ENCODE measurements around the gene POLR2C.

Gene POLR2C

GRCh38 chr16:57501492-57501891, 39.0 kb downstream of the POLR2C start:
- H3K27ac Mint-ChIP-seq: no peak overlapping the region
- ATAC-seq: no peak
- H3K27me3 Mint-ChIP-seq: peaks cover 37% of the 10 kb centered on the region
- no peaks in the 10 kb centered on the region for H3K9me3 Mint-ChIP-seq
- H3K36me3 Mint-ChIP-seq: no peaks in the 10 kb centered on the region
- no peaks in the 10 kb centered on the region for H3K4me1 Mint-ChIP-seq
- H3K4me3 Mint-ChIP-seq: no peak overlapping the region

DNA sequence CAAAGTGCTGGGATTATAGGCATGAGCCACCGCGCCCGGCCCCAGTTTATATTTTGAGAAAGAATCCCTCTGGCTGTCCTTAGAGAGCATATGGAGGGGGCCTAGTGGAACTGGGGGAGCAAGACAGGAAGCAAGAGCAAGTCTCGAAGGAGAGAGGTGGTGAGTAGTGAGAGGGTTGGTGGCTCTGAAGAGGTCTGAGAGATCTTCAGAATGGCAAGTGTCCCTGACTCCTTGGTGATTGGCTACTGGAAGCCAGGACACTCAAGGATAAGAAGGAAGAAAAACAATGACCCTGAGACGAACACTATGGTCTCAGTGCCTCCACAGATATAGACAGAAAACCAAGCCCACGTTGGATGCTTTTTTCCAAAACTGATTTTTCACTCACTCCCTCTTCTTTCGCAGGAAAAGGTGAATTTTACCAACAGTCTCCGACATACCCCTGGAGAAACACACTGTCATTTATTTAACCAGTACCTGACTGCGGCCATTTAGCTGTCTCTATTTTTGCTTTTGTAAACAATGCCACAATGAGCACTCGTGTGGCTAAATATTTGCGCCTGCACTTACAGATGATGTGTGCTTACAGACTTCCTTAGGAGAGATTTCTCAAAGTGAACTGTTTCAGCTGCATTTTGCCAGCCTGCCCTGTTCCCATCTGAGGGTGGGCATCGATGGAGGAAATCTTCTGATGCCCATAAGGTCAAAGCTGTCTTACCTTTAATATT, 39.7 kb downstream of the POLR2C start:
- H3K4me1 Mint-ChIP-seq: no peaks in the 10 kb centered on the region
- ATAC-seq: no peak
- no peaks in the 10 kb centered on the region for H3K36me3 Mint-ChIP-seq
- no peak overlapping the region for H3K4me3 Mint-ChIP-seq
- H3K9me3 Mint-ChIP-seq: no peaks in the 10 kb centered on the region
- no peak overlapping the region for H3K27ac Mint-ChIP-seq
- H3K27me3 Mint-ChIP-seq: peaks cover 45% of the 10 kb centered on the region

- H3K4me1 Mint-ChIP-seq: no peaks in the 10 kb centered on the region
- H3K27ac Mint-ChIP-seq: no peak overlapping the region
- no peak overlapping the region for H3K4me3 Mint-ChIP-seq
- H3K27me3 Mint-ChIP-seq: peaks cover 56% of the 10 kb centered on the region
- H3K9me3 Mint-ChIP-seq: no peaks in the 10 kb centered on the region
- H3K36me3 Mint-ChIP-seq: no peaks in the 10 kb centered on the region
- no peak for ATAC-seq
Measured at GRCh38 chr16:57503366-57503765, 40.9 kb downstream of the POLR2C start.

GRCh38 chr16:57504001-57504400, 41.5 kb downstream of the POLR2C start:
- Mint-ChIP-seq H3K4me1 (no peaks in the 10 kb centered on the region), H3K27ac (no peak overlapping the region), H3K4me3 (no peak overlapping the region), H3K27me3 (peaks cover 57% of the 10 kb centered on the region), H3K36me3 (no peaks in the 10 kb centered on the region), H3K9me3 (no peaks in the 10 kb centered on the region)
- no peak for ATAC-seq

GRCh38 chr16:57504491-57504890, 42.0 kb downstream of the POLR2C start:
- no peaks in the 10 kb centered on the region for H3K9me3 Mint-ChIP-seq
- H3K27me3 Mint-ChIP-seq: peaks cover 54% of the 10 kb centered on the region
- no peak overlapping the region for H3K4me3 Mint-ChIP-seq
- H3K27ac Mint-ChIP-seq: no peak overlapping the region
- H3K36me3 Mint-ChIP-seq: no peaks in the 10 kb centered on the region
- no peak for ATAC-seq
- no peaks in the 10 kb centered on the region for H3K4me1 Mint-ChIP-seq

DNA sequence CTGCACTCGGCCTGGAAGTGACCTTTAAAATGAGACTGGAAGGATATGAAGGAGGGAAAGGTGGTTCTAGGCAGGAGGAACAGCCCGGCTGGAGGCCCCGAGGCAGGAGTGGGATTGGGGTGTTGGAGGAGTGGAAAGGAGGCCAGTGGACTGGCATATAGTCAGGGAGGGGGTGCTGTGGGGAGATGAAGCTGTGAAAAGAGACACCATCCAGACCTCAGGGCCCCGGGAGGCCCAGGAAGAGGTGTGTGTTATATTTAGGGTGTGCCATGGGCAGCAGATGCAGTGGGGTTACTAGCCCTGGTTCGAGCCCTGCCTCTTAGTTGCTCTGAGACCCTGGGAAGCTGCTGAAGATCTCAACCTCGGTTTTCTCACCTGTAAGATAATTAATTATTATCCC, 42.7 kb downstream of the POLR2C start:
- ATAC-seq: no peak
- Mint-ChIP-seq H3K4me3 (no peak overlapping the region), H3K4me1 (no peaks in the 10 kb centered on the region), H3K9me3 (no peaks in the 10 kb centered on the region), H3K36me3 (no peaks in the 10 kb centered on the region), H3K27me3 (peaks cover 54% of the 10 kb centered on the region), H3K27ac (no peak overlapping the region)

- Mint-ChIP-seq H3K27ac (no peak overlapping the region), H3K27me3 (peaks cover 54% of the 10 kb centered on the region), H3K9me3 (no peaks in the 10 kb centered on the region), H3K4me3 (no peak overlapping the region), H3K4me1 (no peaks in the 10 kb centered on the region), H3K36me3 (peaks cover 9% of the 10 kb centered on the region)
- ATAC-seq: no peak
Measured at GRCh38 chr16:57507136-57508034, 44.9 kb downstream of the POLR2C start.

GRCh38 chr16:57508035-57508425, 45.6 kb downstream of the POLR2C start:
- H3K4me3 Mint-ChIP-seq: no peak overlapping the region
- no peaks in the 10 kb centered on the region for H3K4me1 Mint-ChIP-seq
- no peak for ATAC-seq
- H3K27me3 Mint-ChIP-seq: peaks cover 49% of the 10 kb centered on the region
- H3K9me3 Mint-ChIP-seq: no peaks in the 10 kb centered on the region
- H3K27ac Mint-ChIP-seq: no peak overlapping the region
- H3K36me3 Mint-ChIP-seq: peaks cover 14% of the 10 kb centered on the region

DNA sequence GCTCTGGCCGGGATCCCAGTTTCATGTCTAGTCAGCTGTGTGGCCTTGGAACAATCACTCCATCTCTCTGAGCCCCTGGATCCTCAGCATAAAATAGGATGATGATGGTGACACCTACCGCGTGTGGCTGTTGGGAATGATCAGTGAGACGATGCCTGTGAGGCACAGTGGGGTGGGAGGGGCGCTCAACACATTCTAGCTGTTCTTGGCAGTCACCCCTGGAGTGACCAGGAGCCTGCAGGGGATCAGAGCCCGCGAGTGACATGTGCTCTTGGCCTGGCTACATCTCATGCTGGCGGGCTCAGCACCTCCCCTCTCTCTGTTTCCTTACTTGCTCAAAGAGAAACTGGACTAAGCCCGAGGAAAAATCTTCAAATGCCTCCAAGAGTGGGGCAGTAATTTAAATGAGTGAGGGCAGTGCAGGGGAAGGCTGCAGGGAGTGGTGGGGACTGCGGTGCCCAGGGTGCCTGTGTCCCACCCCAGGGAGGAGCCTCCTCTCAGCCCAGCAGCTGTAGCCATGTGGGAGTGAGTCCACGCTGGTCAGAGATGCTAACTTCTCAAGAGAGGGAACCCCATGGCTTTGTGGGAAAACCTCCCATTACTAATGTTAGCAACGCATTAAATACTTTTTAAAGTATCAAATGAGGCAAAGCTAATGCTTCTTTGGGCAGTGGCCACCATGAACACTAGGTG, 46.9 kb downstream of the POLR2C start:
- no peak for ATAC-seq
- Mint-ChIP-seq H3K4me1 (no peaks in the 10 kb centered on the region), H3K4me3 (no peak overlapping the region), H3K27me3 (peaks cover 44% of the 10 kb centered on the region), H3K27ac (no peak overlapping the region), H3K9me3 (no peaks in the 10 kb centered on the region), H3K36me3 (peaks cover 22% of the 10 kb centered on the region)

DNA sequence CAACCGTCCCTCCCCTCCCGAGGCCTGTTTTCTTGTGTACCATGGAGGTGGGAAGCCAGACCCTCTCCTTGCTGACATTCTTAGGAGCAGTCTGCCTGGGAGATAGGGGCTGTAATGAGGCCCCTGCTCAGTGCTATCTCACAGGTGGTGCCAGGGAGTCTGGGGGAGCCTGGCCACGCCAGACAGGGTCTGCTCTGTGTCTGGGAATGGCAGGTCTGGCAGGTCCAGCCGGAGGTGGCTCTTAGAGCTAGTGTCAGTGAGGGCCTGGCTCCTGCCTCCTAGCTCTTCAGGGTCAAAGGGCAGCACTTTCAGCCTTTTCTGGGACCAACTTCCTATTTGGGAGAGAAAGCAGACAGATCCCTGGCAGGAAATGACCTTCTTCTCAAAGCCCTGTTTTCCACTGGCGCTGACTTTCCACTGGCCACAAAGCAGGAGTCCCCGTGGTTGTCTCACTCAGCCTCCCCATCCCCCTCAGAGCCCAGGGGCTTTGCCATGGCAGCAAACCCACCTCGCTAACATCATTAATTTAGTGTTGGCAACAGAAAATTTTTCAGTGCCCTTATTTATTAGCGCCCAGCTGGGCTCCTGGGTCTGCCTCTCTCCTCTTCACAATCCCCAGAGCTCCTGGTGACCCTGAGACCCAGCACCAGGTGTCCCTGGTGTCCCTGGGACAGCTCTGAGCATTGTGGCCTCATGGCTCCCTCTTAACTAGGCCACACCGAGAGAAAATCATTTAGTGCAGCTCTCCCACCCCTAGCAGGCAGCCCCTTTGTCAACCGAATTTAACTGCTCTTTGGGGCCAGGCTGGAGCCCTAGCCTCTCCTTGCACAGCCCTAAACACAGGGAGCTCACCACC, 47.8 kb downstream of the POLR2C start:
- Mint-ChIP-seq H3K27ac (no peak overlapping the region), H3K9me3 (no peaks in the 10 kb centered on the region), H3K27me3 (peaks cover 35% of the 10 kb centered on the region), H3K4me3 (no peak overlapping the region), H3K36me3 (peaks cover 25% of the 10 kb centered on the region), H3K4me1 (no peaks in the 10 kb centered on the region)
- no peak for ATAC-seq

DNA sequence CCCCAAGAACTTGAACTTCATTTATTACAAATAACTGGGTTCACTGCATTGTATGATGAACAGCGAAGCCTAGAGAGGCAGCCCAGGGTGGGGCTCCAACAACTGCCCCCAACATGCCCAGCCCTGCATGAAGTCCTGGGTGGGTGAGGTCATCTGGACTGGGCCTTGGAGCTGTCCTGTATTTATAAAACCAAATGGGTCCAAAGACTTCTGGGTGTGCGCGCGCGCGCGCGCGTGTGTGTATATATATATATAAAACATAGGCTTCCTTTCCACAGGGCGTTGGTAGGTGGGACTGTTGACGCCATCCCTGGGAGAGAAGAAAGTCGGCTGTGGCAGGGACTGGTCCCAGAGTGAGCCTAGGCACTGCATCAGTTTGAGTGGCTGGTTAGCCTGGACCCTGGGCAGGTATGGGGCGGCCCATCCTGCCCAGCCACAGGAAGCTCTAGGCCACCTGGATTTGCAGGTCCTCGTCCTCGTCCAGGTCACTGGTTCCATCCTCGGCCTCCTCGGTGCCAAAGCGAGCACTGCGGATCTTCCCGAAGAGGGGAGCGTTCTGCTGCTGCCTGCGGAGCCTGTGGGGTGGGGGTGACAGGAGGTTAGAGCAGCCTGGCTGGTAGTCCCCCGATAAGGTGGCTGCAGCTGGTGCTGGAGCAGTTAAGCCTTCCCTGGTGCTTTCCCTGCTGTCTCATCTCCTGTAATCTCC, 50.0 kb downstream of the POLR2C start:
- no peak overlapping the region for H3K4me3 Mint-ChIP-seq
- H3K36me3 Mint-ChIP-seq: peaks cover 45% of the 10 kb centered on the region
- H3K27ac Mint-ChIP-seq: no peak overlapping the region
- ATAC-seq: no peak
- no peaks in the 10 kb centered on the region for H3K4me1 Mint-ChIP-seq
- peaks cover 17% of the 10 kb centered on the region for H3K27me3 Mint-ChIP-seq
- H3K9me3 Mint-ChIP-seq: no peaks in the 10 kb centered on the region

DNA sequence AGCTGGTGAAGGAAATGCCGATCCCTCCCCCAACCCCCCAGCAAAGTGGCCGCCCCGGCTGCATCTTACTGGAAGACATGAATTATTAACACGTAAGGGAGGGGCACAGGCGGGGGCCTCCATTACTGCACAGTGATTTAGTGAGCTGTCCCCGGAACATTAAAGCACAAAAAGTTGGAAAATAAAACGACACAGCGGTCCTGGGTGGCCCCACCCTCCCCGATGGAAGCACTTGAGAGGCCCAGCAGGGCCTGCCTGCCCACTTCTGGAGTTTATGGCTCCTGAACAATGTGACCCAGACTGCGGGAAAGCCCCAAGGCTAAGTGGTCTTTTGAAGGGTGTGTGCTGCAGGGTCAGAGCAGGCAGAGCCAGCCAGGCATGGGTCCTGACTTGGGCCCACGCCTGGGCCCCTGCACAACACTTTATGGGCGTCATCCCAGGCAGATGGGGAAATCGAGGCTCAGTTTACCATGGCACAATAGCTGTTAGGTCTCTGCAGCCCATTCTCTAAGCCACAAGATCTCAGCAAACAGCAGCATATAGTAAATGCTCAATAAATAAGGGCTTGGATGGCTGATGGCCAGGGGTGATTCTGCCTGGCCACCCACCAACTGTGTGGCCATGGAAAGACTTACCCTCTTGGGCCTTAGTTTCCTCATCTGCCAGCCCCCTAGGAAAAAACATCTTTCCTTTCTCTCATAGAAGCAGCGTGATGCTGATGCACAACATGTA, 51.1 kb downstream of the POLR2C start:
- H3K27ac Mint-ChIP-seq: no peak overlapping the region
- peaks cover 7% of the 10 kb centered on the region for H3K27me3 Mint-ChIP-seq
- ATAC-seq: peak; percentile 13

DNA sequence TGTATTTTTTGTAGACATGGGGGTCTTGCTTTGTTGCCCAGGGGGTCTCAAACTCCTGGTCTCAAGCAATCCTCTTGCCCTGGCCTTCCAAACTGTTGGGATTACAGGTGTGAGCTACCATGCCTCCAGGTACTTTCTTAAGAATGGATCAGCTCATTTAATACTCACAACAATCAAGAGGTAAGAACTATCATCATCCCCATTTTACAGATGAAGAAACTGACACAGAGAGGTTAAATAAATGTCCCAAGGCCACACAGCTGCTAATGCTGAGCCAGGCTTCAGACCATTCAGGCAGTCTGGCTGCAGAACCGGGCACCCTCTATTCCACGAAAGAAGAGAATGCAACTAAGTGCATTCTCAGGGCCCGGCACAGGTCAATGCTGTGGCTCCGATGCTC, 51.9 kb downstream of the POLR2C start:
- H3K27ac Mint-ChIP-seq: no peak overlapping the region
- no peaks in the 10 kb centered on the region for H3K27me3 Mint-ChIP-seq
- no peaks in the 10 kb centered on the region for H3K4me1 Mint-ChIP-seq
- H3K36me3 Mint-ChIP-seq: peaks cover 52% of the 10 kb centered on the region
- no peak overlapping the region for H3K4me3 Mint-ChIP-seq
- ATAC-seq: no peak
- H3K9me3 Mint-ChIP-seq: no peaks in the 10 kb centered on the region

More for the DNA sequence above, 51.1 kb downstream of the POLR2C start:
- H3K4me3 Mint-ChIP-seq: no peak overlapping the region
- no peaks in the 10 kb centered on the region for H3K4me1 Mint-ChIP-seq
- peaks cover 45% of the 10 kb centered on the region for H3K36me3 Mint-ChIP-seq
- H3K9me3 Mint-ChIP-seq: no peaks in the 10 kb centered on the region

Measured in stimulated activated memory B cell treated with anti-CD40 and anti-IgM and Interleukin-4, amounts not matched to agents 10 μg/mL and 1 μg/mL and 100 μg/mL, for 72 hours (primary cell).